ENCODE results near the gene DLGAP1.

The DLGAP1 gene

GRCh38 chr18:3530807-3531206 lies 924.3 kb downstream of the DLGAP1 start:
- DNase-seq (ENCODE audit: low spot score) = no peak

DNA sequence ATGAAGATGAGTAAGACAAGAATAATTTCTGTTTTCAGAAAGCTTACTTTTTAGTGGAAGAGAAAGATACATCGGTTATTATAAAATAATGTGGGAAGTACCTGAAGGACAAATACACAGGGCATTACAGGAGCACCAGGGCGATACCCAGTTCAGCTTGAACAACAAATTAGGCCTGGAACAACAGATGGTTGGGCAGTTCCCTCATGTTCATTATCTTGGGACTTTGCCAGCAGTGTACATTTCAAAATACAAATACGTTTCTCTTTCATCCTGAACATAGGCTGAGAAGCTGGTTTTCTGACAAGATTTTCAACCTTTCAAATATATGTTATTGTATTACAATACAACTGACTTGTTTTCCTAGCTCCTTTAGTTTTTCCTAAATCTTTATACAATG lies 925.5 kb downstream of the DLGAP1 start:
- DNase-seq (ENCODE audit: low spot score) = no peak

GRCh38 chr18:3529077-3529476 lies 926.0 kb downstream of the DLGAP1 start:
- DNase-seq (ENCODE audit: low spot score) = no peak

- DNase-seq (ENCODE audit: low spot score) = no peak
Observed at GRCh38 chr18:3528231-3528630, 926.9 kb downstream of the DLGAP1 start.

DNA sequence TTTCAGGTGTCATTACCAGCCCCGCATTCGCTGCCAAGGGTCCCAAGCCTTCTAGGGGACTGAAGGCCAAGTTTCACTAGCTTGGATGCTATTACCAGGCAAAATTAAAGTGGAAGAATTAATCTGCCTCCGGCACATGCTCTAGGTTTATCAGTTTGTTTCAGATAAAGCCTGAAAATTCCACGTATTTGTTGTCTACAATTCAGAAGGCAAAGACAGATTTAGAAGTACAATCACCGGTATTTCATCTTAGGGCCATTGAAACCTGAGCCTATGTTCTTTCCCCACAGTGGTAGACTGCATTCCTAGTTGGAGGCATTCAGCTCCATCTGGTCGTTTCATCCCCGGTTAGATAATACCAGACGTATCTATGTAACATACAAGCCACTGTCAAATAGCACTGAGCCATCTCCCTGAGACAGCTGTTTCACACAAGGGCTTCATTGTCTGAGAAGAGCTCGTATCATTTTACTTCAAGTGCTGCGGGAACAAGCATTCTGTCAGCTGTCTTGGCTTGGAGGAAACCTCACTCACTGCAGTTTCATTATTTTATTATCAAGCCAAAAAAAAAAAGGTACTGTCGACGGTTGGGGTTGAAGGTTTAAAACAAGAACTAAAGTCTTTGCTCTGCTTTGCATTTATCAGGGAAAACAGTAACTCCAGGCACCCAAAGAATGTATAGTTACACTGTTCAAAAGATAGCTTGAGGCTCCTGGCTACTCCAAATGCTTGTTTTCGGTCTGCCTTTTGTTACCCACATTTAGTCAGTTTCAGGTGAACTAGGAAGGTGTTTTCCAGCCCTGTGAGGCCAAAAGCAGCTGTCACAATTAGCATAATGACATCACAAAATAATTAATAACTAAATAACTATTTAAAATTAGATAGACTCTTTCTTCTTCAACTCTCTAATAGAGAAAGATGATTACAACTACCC lies 928.4 kb downstream of the DLGAP1 start:
- DNase-seq (ENCODE audit: low spot score) = no peak

DNA sequence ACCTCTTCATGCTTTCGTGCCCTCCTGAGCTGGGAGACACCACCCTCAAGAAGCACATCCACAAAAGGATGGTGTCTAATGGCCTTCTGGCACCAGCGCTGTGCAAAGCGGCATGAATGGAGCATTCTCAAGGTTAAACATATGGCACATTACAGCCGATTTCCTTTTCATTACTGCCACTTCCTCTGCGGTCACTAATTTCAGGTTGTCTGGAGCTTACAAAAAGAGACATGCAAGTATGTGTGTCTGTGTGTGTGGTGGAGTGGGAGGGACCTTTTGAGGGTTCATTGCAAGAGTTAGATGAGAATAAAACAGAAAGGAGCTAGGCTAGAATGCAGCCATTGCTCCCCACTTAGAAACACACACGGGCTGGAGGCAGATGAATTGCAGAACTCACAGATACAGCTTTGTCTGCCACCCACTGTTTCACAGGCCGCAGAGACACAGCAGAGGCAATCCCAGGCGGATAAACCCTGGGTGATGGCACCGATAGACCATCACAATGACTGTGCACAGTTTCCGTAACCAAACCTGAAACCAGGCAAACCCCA lies 929.2 kb downstream of the DLGAP1 start:
- DNase-seq (ENCODE audit: low spot score) = no peak

- no peak for DNase-seq (ENCODE audit: low spot score)
Observed at GRCh38 chr18:3524706-3525105, 930.4 kb downstream of the DLGAP1 start.

- no peak for DNase-seq (ENCODE audit: low spot score)
Observed at GRCh38 chr18:3520230-3521085, 934.6 kb downstream of the DLGAP1 start.

GRCh38 chr18:3514312-3515216 lies 940.5 kb downstream of the DLGAP1 start:
- no peak for DNase-seq (ENCODE audit: low spot score)

GRCh38 chr18:3513481-3513880 lies 941.6 kb downstream of the DLGAP1 start:
- DNase-seq (ENCODE audit: low spot score) = no peak

DNA sequence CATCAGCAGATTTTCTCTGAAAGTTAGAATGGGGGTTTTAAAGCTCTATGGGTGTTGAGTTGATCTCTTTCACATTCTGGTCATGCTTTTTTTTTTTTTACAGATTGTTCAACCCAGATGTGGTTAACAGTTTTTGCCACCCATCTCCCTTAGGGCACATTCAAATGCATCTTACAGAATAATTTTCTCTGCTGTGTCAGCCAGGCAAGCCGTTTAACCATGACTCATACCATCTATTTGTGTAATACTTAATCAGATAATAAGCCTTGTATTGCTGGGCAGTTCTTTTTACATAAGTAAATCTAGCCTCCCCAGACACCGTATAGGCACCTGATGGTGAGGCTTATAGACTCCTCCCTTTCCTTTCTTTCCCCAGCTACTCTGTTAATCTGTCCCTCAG lies 943.1 kb downstream of the DLGAP1 start:
- DNase-seq (ENCODE audit: low spot score) = no peak

DNA sequence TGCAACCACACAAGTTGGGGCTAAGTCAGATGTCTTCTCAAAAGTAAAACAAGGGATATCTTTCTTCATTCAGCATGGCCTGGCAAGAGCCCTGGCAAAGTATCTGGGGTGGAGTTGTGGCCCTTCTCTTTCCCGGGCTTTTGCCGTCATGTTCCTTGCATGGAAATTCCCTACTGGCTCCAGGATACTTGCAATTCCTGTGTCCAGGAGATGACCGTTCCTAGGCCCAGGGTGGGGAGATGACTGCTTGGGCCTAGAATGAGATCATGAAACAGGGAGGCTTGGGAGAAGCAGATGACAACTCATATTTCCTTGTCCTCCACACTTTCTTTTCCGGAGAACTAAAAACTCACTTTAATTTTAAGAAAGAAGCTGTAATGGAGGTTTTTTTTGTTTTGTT lies 944.2 kb downstream of the DLGAP1 start:
- DNase-seq (ENCODE audit: low spot score) = no peak

DNA sequence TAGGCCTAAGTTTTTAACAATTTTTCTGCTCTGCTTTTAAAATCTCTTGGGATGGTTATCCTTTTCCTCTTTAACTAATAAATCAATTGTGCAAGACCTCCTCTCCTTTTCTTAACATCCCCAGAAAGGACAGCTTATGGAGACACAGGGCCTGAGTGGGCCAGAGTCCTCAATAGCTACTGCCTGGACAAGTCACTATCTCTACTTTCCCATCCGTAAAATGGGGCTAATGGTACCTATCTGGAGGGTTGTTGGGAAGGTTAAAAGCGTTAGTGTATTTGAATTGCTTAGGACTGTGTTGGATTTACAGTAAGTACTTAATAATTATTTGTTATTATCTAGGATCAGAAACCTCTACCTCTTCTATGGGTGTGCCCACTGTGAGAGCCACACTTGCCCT lies 945.1 kb downstream of the DLGAP1 start:
- DNase-seq (ENCODE audit: low spot score) = no peak

- no peak for DNase-seq (ENCODE audit: low spot score)
Observed at GRCh38 chr18:3508576-3509549, 946.2 kb downstream of the DLGAP1 start.

DNA sequence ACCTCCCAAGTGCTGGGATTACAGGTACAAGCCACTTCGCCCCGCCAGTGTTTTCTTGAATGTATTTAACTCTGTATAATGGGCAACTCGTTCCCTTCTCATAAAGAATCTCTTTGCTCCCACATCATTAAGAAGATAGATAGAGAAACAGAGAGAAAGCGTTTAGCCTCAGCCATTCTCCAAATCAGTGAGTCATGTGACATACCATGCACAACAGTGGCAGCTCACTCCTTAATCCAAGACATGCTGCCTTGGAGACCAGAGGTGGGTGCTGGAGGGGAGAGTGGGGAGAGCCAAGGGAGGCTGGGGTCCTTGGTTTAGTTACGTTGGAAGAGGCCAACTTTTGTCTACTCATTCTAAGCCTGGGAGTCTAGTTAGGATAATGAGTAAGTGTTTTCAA lies 950.5 kb downstream of the DLGAP1 start:
- DNase-seq (ENCODE audit: low spot score) = no peak

DNA sequence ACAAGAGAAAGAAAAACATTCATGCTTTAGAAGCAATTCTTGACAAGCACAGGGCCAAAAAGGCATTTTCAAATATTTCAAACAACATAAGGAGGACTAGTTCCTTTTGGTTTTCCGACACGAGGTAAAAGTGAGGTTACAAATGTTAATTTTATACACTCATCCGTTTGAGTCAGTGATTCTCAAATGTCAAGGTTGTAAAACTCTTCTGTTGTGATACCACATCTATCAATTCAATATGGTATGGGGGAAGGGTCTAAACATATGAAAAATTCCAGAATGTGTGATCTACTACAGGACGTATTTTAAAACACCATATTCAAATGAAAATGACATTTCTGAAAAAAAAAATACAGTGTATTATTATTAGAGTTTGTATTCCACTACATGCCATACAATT lies 952.5 kb downstream of the DLGAP1 start:
- DNase-seq (ENCODE audit: low spot score) = no peak

GRCh38 chr18:3500016-3500415 lies 955.1 kb downstream of the DLGAP1 start:
- DNase-seq (ENCODE audit: low spot score) = no peak

DNA sequence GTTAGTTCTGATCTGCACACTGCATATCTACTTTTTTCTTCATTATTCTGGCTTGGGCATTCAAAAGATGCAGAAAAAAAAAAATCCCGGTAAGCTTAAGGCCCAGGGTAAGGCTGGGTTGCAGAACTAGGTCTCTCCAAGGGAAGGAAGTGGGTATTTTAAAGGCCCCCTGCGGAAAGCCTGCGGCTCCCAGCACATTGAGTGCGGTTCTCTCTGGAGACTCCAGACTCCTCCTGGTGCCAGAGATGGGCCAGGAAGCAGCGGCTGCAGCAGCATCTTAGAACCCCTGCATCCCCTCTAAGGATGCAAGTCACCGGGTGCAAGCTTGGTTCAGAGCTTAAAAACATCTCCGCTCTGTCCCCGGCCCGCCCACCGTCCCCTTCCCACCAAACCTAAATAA lies 955.6 kb downstream of the DLGAP1 start:
- DNase-seq (ENCODE audit: low spot score) = no peak

- peak; percentile 69 for DNase-seq (ENCODE audit: low spot score)
Observed at GRCh38 chr18:3498698-3499471, 956.2 kb downstream of the DLGAP1 start.

Measured in left forelimb (tissue), 1 donor.